OCI-LY3 (cell line): ENCODE results near the gene SCRN1.

Experiments used
- H2AFZ ChIP-seq: fragments of 200-600, 300-600 bp; shearing (Covaris generic); 2 replicates; pipeline ENCODE4 v1.6.0; 2014; ENCODE audit warnings: antibody characterized with exemption, low read depth, low read length
- H3K27ac ChIP-seq: fragments of 200-600, 300-600 bp; sonication (generic); 2 replicates; pipeline ENCODE4 v1.5.1; 2014; ENCODE audit warnings: mild to moderate bottlenecking, low read length, moderate library complexity, mixed read lengths
- H3K27me3 ChIP-seq: fragments of 200-600, 300-600 bp; sonication (generic); 2 replicates; pipeline ENCODE4 v1.6.1; 2014; ENCODE audit warnings: low read depth, low read length, mixed read lengths
- H3K36me3 ChIP-seq: fragments of 200-600, 300-600 bp; sonication (generic); replicated peaks from 2 replicates; pipeline ENCODE3; 2014; ENCODE audit warnings: low read depth, low read length, mixed read lengths
- H3K4me1 ChIP-seq: fragments of 300-600, 200-600 bp; sonication (generic); 2 replicates; pipeline ENCODE4 v1.6.1; 2014; ENCODE audit warnings: low read length, mixed read lengths
- H3K4me2 ChIP-seq: fragments of 200-600, 300-600 bp; sonication (generic); 2 replicates; pipeline ENCODE4 v1.6.1; 2014; ENCODE audit warnings: low read length, mixed read lengths
- H3K4me3 ChIP-seq: fragments of 300-600, 200-600 bp; sonication (generic); 2 replicates; pipeline ENCODE4 v1.5.1; 2014; ENCODE audit warnings: antibody characterized with exemption, mild to moderate bottlenecking, low read length, moderate library complexity
- H3K79me2 ChIP-seq: fragments of 300-600, 200-600 bp; shearing (Covaris generic); 2 replicates; pipeline ENCODE4 v1.6.1; 2014; ENCODE audit warnings: mild to moderate bottlenecking, low read length, mixed read lengths
- H3K9ac ChIP-seq: fragments of 300-600, 200-600 bp; shearing (Covaris generic); 2 replicates; pipeline ENCODE4 v1.6.0; 2014; ENCODE audit warnings: mild to moderate bottlenecking, low read length, moderate library complexity
- H3K9me3 ChIP-seq: fragments of 200-600, 300-600 bp; shearing (Covaris generic); 2 replicates; pipeline ENCODE4 v1.6.1; 2014; ENCODE audit warnings: low read length, mixed read lengths; ENCODE audit not compliant: insufficient read depth
- H4K20me1 ChIP-seq: fragments of 200-600, 300-600 bp; sonication (generic); 2 replicates; pipeline ENCODE4 v1.6.1; 2016; ENCODE audit warnings: low read length, mixed read lengths; ENCODE audit not compliant: insufficient read depth
- CTCF ChIP-seq: fragments of 200-600, 300-600 bp; sonication (generic); IDR thresholded peaks from 2 replicates; pipeline ENCODE4 v1.5.1; 2014; ENCODE audit warnings: antibody characterized with exemption, low read length, low read depth
- EZH2phosphoT487 ChIP-seq: fragments of 200-600 bp; shearing (Covaris generic); IDR thresholded peaks from 2 replicates; pipeline ENCODE4 v1.6.1; 2018; ENCODE audit warnings: antibody characterized with exemption, mixed run types, low read depth

SCRN1 gene

GRCh38 chr7:29896685-29897411, 92.8 kb downstream of the SCRN1 start:
- H3K4me2 ChIP-seq = no peak overlapping the region
- no peak overlapping the region for H3K27ac ChIP-seq
- TF ChIP-seq EZH2phosphoT487 (no peak), CTCF (no peak)
- H3K9ac ChIP-seq = no peak overlapping the region
- H2AFZ ChIP-seq = no peak overlapping the region
- no peaks in the 10 kb centered on the region for H3K27me3 ChIP-seq
- H3K9me3 ChIP-seq = no peaks in the 10 kb centered on the region
- H3K79me2 ChIP-seq = no peaks in the 10 kb centered on the region
- no peaks in the 10 kb centered on the region for H4K20me1 ChIP-seq
- no peaks in the 10 kb centered on the region for H3K36me3 ChIP-seq
- no peak overlapping the region for H3K4me3 ChIP-seq
- no peaks in the 10 kb centered on the region for H3K4me1 ChIP-seq

GRCh38 chr7:29895559-29895958, 94.0 kb downstream of the SCRN1 start:
- Histone ChIP-seq H2AFZ (no peak overlapping the region), H3K4me3 (no peak overlapping the region), H3K79me2 (no peaks in the 10 kb centered on the region), H3K27me3 (no peaks in the 10 kb centered on the region), H3K9me3 (no peaks in the 10 kb centered on the region), H3K4me2 (no peak overlapping the region), H3K9ac (no peak overlapping the region), H3K4me1 (no peaks in the 10 kb centered on the region), H4K20me1 (no peaks in the 10 kb centered on the region), H3K27ac (no peak overlapping the region), H3K36me3 (no peaks in the 10 kb centered on the region)
- no peak for TF ChIP-seq CTCF
- no peak for TF ChIP-seq EZH2phosphoT487

- H2AFZ ChIP-seq = no peak overlapping the region
Observed at GRCh38 chr7:29894256-29894655, 95.3 kb downstream of the SCRN1 start.

More at GRCh38 chr7:29894256-29894655, 95.3 kb downstream of the SCRN1 start:
- Histone ChIP-seq H3K27me3 (no peaks in the 10 kb centered on the region), H3K4me2 (no peak overlapping the region), H3K27ac (no peak overlapping the region), H3K36me3 (no peaks in the 10 kb centered on the region), H4K20me1 (no peaks in the 10 kb centered on the region), H3K9ac (no peak overlapping the region), H3K4me3 (no peak overlapping the region), H3K79me2 (no peaks in the 10 kb centered on the region), H3K9me3 (no peaks in the 10 kb centered on the region), H3K4me1 (no peaks in the 10 kb centered on the region)
- no peak for TF ChIP-seq EZH2phosphoT487
- no peak for TF ChIP-seq CTCF
